Measurements from ENCODE around the gene NAA38.

- TF ChIP-seq CTCF (IDR thresholded peaks at IDR 0.05) (no peak), EZH2 (IDR thresholded peaks at IDR 0.05; ENCODE audit: borderline replicate concordance, insufficient read depth, low read depth, low read length, poor library complexity, severe bottlenecking) (no peak)
These were observed 14.7 kb downstream of the NAA38 start for GRCh38 chr17:7842380-7843256.

Measured in B cell (primary cell).